Stimulated activated CD8-positive, alpha-beta memory T cell treated with anti-CD3 and anti-CD28 coated beads, Interleukin-15, amount 100 ng/mL, for 4 hours (primary cell): ENCODE measurements around the gene PRRC2B.
"Not testable (repeated sequence)": the region's sequence is repeated elsewhere in the genome, so short reads cannot be mapped to it uniquely, and the experiment has no call there.

Source experiments
- DNase-seq, 2 donors: peaks; one replicate each; pipeline ENCODE4 v3.0.0-alpha.2; 2020; ENCODE audit warnings: low read depth in 2 of 2

PRRC2B gene

GRCh38 chr9:131434673-131435072 is 40.8 kb downstream of the PRRC2B start:
- DNase-seq: no peak

DNA sequence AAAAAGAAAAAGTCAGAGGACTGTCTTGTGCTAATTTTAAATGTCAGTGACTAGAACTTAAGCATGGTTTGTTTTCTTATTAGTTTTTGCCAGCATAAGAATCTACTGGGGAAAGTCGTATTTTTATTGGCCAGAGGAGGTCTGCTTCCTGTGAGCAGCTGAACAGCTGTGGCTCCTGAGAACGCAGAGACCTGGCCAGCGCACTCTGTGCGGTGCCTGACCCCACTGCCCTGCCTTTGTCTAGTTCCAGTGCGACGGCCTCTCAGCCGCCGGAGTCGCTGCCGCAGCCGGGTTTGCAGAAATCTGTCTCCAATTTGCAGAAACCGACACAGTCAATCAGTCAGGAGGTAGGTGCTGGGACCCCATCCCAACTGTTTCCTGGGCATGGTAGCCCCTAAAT is 42.5 kb downstream of the PRRC2B start:
- no peak for DNase-seq

GRCh38 chr9:131436865-131437271 is 43.0 kb downstream of the PRRC2B start:
- no peak for DNase-seq

- no peak for DNase-seq
Observed at GRCh38 chr9:131438190-131438589, 44.3 kb downstream of the PRRC2B start.

GRCh38 chr9:131439224-131439623 is 45.3 kb downstream of the PRRC2B start:
- DNase-seq: no peak

GRCh38 chr9:131441441-131441840 is 47.6 kb downstream of the PRRC2B start:
- DNase-seq: no peak

DNA sequence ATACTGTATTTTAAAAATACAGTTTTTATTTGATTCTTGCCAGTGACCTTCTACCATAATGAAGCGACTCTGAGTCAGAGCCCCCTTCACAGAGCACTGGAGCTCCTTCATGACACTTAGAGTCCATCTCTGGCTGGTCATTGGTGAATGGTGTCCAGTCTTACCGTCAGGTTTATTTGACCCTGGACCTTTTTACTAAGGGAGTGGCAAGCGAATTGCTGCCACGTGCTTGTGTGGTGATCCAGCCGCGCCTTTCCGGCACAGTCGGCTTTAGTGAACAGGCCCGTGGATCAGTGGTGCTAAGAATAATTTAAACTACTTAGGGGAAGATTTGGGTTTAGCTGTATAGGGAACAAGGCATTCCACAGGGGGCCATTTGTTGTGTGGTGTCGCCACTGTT is 48.5 kb downstream of the PRRC2B start:
- DNase-seq: no peak

DNA sequence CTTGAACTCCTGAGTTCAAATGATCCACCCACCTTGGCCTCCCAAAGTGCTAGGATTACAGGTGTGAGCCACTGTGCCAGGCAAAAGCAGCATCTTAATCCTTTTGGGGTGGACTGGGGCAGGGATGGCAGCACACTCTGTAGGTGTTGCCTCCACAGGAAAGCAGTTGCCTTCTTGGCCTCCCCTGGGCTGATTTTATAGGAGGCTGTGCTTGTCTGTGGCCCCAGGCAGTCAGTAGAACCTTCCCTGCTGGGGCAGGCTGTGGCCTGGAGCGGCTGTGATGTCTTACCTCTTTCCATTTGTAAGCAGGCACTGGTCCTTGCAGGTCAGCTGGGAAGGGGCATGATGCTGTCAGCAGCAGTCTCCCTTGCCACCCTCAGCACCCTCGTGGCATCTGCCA is 49.8 kb downstream of the PRRC2B start:
- no peak for DNase-seq

DNA sequence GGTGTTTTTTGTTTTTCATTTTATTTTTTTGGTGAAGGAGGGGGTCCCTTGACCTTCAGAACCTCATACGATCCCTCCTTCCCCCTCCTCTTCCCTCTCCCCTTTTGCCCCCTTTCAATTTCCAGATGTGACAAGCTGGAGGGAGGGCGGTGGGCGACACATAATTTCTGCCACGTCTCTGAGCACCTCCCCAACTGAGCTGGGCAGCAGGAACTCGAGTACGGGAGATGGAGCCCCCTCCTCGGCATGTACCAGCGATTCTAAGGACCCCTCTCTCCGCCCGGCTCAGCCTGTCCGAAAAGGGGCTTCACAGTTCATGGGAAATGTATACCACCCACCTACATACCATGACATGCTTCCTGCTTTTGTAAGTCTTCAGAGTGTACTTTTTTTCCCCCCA is 52.4 kb downstream of the PRRC2B start:
- DNase-seq: no peak

- DNase-seq: no peak
Observed at GRCh38 chr9:131447148-131447547, 53.3 kb downstream of the PRRC2B start.

DNA sequence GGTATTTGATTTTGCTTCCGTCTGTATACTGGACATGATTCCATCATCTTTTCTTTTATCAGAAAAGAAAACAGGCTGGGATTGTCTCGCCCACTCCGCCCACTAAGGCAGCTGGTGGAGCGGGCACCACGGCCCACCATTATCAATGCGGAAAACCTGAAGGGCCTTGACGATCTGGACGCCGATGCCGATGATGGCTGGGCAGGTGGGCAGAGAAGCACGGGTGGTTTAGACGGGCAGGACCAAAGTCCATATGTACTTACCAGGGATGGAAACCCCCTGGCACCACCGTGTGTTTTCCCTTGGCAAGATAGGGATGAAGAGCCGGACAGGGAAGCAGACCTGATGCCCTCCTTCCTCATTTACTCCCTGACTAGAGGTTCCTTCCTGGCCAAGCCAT is 53.7 kb downstream of the PRRC2B start:
- DNase-seq: no peak

GRCh38 chr9:131448818-131449217 is 54.9 kb downstream of the PRRC2B start:
- no peak for DNase-seq

DNA sequence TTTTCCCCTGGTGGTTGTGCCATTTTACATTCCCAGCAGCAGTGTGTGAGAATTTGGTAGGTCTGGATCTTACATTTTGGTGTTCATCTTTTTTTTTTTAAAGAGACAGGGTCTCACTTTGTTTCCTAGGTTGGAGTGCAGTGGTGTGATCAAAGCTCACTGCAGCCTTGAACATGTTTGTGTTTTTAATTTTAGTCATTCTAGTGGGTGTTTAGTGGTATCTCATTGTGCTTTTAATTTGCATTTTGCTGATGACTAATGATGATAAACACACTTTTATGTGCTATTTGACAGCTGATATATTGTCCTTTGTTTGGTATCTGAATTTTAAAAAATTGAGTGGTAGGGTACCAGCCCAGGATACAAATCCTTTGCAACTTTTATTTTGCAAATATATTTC is 55.4 kb downstream of the PRRC2B start:
- no peak for DNase-seq

- no peak for DNase-seq
Observed at GRCh38 chr9:131454028-131454427, 60.1 kb downstream of the PRRC2B start.

- not testable (repeated sequence) for DNase-seq
Observed at GRCh38 chr9:131455655-131456054, 61.8 kb downstream of the PRRC2B start.

DNA sequence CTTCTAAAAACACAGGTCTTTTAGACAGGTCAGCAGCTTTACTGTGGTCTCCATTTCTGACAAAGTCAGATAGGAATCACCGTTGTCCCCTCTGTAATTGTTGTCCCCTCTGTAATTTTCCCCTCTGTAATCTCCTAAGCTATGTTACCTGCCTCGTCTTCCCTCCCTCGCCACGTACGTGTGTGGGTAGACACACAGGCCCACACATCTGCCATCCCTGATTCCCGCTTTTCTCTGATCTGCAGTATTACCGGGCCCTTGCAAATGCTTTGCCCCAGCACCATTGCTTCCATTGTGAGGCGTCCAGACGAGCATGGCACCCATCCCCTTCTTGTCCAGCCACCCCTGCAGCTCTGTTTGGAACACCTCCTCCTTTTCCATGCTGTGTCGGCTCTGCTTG is 63.9 kb downstream of the PRRC2B start:
- DNase-seq: no peak

GRCh38 chr9:131459056-131459455 is 65.2 kb downstream of the PRRC2B start:
- no peak for DNase-seq

DNA sequence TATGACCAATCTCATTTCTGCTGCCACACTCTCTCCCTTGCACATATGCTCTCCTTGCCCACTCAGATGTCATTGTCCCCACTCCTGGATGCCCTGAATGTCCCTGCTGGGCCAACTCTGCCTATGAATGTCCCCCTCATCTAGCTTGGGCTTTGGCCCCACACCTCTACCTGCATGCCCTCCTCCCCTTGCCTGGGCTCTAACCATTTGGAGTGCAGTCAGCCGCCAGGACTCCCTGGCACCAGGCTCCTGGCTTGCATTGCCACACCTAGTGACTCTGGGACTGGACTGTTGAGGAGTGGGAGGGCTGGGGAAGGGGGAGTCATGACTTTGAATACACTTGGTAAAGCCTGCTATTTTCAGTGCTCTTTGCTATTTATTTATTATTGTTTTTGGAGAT is 67.3 kb downstream of the PRRC2B start:
- no peak for DNase-seq

DNA sequence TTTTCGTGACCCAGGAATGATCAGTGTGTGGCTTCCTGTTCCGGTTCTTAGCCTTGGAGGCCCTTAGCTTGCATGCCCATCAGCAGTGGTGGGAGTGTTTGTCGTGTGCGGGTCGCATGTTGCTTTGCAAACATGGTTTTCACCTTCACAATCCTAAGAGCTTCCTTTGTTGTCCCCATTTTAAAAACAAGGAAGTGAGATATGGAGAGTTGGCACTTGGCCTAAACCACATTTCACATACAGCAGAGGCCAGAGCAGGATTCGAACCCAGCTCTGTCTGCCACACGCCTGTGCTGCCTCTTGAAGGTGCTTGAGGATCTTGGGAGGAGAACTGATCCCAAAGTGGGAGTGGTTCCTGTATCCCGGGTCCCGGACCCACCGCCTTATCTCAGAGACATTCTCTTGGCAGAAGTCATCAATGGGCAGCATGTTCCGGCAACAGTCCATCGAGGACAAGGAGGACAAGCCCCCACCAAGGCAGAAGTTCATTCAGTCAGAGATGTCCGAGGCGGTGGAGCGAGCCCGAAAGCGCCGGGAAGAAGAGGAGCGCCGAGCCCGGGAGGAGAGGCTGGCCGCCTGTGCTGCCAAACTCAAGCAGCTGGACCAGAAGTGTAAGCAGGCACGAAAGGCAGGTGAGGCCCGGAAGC is 70.6 kb downstream of the PRRC2B start:
- DNase-seq: no peak

DNA sequence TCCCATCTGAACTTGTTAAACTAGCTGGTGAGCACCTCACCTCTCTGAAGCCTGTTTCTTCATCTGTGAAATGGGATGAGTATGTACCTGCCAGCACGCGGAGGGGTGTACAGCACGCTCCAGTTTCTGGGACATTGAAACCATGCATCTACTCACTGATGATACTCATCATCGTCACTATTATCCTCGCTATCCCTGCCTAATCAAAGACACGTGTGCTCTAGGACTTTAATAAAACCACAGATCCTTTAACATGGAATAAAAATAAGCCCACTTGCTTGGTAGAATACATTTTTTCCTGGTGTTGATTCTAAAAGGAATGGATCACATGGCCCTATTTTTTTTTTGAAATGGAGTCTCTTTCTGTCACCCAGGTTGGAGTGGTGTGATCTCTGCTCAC is 71.5 kb downstream of the PRRC2B start:
- no peak for DNase-seq

DNA sequence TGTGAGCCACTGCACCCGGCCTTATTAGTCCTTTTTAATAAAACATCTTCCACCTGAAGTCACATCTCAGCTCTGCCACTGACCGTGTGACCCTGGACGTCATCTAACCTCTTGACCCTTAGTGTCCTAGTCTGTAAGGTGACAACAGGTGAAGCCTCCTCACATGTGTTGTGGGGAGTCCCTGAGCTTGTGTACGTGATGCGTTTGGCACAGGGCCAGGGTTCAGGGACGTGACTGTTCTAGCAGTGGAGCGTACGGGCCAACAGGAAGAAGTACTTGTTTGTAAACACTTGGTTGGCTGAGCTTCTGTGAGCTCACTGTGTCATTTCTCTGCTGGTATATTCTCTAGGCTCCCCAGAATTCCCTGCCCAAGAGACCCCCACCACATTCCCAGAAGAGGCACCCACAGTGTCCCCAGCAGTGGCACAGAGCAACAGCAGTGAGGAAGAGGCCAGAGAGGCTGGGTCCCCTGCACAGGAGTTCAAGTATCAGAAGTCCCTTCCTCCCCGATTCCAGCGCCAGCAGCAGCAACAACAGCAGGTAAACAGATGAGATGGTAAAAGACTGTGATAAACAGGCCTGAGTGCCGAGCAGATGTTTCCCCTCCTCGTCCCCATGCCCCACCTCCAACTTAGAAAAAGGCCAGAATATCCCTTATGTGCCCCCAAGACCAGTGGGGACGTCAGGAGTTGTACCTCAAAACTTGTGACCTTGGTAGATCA is 73.5 kb downstream of the PRRC2B start:
- no peak for DNase-seq

- no peak for DNase-seq
Observed at GRCh38 chr9:131468031-131468430, 74.1 kb downstream of the PRRC2B start.

DNA sequence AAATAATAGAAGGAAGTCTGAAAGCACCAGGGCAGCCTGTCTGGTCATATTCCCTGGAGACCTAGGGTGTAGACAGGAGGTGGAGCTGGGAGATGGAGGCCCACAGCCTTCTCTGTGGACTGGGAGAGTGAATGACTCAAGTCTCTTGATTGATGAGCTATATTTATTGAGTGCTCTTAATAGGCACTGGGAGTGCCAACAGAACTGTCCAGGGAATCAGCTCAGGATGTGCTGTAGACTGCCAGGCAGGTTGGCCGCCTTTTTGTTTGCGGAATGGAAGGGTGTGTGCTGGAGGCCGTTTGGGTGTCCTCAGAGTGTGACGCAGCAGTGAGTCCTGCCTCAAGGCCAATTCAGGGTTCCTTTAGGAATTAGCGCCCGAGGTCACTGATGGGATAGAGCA is 75.5 kb downstream of the PRRC2B start:
- DNase-seq: no peak

GRCh38 chr9:131469951-131470350 is 76.1 kb downstream of the PRRC2B start:
- DNase-seq: no peak
